Activated CD8-positive, alpha-beta memory T cell treated with anti-CD3 and anti-CD28 coated beads, Interleukin-2, amount 50 U/mL, for 1 hour (primary cell): Measurements from ENCODE around the gene PANX1.

Experiments used
- DNase-seq: peaks from one replicate; pipeline ENCODE4 v3.0.0-alpha.2; 2020; ENCODE audit errors: extremely low read depth

PANX1 gene

DNA sequence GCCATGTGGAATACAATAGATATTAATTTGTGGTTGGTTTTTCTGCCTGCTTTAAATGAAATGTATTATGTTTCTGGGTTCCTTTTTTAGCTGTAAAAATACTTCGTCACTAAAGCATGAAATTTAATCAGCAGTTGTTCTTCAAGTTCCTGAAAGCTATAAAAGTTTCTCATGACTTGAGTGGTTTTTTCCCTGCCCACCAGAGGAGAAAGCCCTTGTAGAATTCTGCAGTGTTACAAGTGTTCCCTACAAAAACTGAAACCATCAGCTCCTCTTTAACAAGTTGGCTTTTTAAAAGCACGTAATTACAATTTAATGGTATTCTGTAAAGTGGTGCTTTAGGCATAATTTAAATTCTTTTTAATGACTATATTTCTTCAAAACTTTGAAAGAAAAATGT lies 56.2 kb downstream of the PANX1 start:
- DNase-seq = no peak

- no peak for DNase-seq
These were observed 56.9 kb downstream of the PANX1 start for GRCh38 chr11:94185416-94186084.

DNA sequence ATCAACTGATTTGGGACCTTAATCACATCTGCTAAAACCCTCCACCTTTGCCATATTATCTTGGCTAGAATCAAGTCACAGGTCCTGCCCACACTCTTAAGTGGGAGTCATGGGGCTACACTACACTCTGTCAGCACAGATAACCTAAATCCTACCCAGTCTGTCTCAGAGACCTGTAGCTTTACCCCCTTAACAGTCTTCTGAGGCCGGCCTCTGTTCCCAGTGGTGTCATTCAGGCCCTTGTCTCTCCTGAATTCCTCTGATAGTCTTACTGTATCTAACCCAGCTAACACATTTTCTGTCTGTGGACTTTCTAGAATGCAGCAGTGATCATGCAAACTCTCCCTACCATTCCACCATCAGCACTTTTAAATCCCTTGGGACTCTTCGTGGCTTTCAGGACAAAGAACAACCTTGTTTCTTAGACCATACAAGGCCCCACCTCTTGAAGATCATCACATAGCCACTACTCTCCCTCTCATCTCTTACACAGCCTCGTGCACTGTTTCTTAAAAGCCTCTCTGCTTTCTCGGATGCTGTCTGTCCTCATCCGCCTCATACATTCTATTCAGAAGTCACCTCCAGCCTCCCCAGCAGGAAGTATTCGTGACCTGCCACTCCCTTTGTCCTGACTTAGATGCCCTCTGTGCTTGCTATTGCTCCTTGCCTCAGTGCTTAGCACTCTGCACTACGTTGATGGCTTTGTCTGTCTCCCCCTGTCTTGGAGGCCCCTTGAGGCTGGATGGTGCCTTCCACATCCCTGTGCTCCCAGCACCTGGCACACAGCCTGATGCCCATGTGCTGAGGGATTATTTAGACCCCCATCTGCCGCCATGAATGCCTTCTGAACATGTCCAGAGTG lies 57.9 kb downstream of the PANX1 start:
- DNase-seq = no peak

GRCh38 chr11:94193288-94193687 lies 64.6 kb downstream of the PANX1 start:
- DNase-seq = no peak

DNA sequence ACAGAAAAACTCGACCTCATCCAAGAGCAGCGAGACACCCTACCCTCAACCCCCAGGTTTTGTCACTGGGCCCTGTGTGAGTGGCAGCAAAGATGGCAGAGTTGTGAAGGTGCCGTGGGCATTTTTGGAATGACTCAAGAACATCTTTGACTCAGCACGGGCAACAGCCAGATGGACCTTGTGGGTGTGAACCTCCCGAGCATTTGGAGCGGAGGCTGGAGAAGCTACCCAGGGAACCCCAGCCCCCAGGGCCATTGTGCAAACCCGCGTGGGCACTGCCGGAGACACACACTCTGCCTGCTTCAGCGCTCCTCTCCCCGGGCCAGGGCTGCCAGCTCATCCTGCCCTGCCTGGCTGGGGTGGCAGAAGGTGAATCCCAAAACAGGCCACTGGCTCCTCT lies 66.1 kb downstream of the PANX1 start:
- DNase-seq = no peak

GRCh38 chr11:94196363-94196762 lies 67.7 kb downstream of the PANX1 start:
- DNase-seq = no peak

- DNase-seq = no peak
These were observed 70.1 kb downstream of the PANX1 start for GRCh38 chr11:94198718-94199117.

GRCh38 chr11:94199136-94200130 lies 70.8 kb downstream of the PANX1 start:
- DNase-seq = no peak

DNA sequence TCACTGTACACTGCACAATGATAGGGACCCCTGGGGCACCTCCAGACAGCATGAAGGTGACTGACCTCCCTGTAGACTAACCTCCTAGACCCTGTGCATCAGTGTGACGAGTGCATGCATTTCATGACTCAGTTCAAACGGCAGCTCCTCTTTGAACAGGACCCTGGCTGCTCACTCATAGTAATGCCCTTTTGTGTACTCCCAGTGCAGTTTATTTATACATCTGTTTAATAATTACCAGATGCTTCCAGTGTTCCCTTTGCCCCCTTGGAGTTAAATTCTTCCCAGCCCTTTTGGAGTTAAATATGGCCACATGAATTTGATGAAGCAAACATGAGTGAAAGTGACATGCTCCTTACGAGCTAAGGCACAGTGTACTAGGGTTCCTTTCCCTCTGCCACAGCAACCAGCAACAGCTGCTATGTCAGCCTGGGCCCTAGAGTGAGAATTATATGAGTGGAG lies 72.4 kb downstream of the PANX1 start:
- DNase-seq = no peak

- DNase-seq = no peak
These were observed 74.4 kb downstream of the PANX1 start for GRCh38 chr11:94203070-94203469.

GRCh38 chr11:94211261-94211830 lies 82.7 kb downstream of the PANX1 start:
- DNase-seq = no peak

- DNase-seq = no peak
These were observed 84.3 kb downstream of the PANX1 start for GRCh38 chr11:94212898-94213297.

DNA sequence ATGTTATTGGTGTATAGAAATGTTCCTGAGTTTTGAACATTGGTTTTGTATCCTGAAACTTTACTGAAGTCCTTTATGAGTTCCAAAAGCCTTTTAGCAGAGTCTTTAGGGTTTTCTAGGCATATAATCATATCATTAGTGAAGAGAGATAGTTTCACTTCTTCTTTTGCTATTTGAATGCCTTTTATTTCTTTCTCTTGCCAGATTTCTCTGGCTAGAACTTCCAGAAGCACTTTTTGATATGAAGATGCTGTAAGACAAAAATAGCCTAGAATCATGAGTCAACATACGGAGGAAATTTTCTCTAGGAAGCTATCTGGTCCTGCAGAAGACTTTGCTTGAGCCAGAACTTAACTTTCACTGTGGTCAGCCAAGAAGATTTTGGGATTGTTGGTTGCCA lies 89.1 kb downstream of the PANX1 start:
- no peak for DNase-seq

GRCh38 chr11:94218372-94218771 lies 89.7 kb downstream of the PANX1 start:
- DNase-seq = no peak

GRCh38 chr11:94219771-94220170 lies 91.1 kb downstream of the PANX1 start:
- no peak for DNase-seq

DNA sequence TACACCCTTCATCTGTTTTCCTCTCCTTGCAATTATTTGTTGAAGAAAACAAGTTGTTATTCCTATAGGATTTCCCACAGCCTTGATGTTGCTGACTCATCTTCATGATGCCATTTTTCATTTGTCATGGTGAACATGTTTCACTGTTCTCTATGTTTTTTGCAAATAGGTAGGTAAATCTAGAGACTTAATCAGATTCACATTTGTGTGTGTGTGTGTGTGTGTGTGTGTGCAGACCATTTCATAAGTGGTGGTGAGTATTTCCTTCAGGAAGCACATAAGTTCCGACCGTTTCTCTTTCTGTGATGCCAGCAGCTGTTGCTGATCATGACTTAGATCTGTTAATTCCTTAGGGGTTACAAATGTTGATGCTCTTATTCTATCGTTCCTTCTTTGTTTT lies 95.4 kb downstream of the PANX1 start:
- no peak for DNase-seq
